HG03025 (cell line): Measurements from ENCODE around the gene MYO10.

Source experiments
- ATAC-seq: cut with Tn5 transposase; IDR thresholded peaks from one replicate; pipeline ENCODE4 v1.9.1; 2021; ENCODE audit warnings: mild to moderate bottlenecking, moderate library complexity; ENCODE audit not compliant: unreplicated experiment, low FRiP score

Gene MYO10

GRCh38 chr5:16944816-16945562 is 8.9 kb upstream of the MYO10 start:
- no peak for ATAC-seq

- no peak for ATAC-seq
Observed at GRCh38 chr5:16943846-16944678, 8.0 kb upstream of the MYO10 start.

GRCh38 chr5:16937503-16938161 is 1.5 kb upstream of the MYO10 start:
- ATAC-seq: no peak

GRCh38 chr5:16936989-16937438 is 926 bp upstream of the MYO10 start:
- no peak for ATAC-seq

- no peak for ATAC-seq
Observed at GRCh38 chr5:16935231-16936149, 598 bp downstream of the MYO10 start.

- ATAC-seq: no peak
Observed at GRCh38 chr5:16934677-16935153, 1.4 kb downstream of the MYO10 start.

- ATAC-seq: no peak
Observed at GRCh38 chr5:16934123-16934522, 2.0 kb downstream of the MYO10 start.

- ATAC-seq: no peak
Observed at GRCh38 chr5:16933337-16933736, 2.8 kb downstream of the MYO10 start.

- no peak for ATAC-seq
Observed at GRCh38 chr5:16932401-16932800, 3.7 kb downstream of the MYO10 start.

- ATAC-seq: no peak
Observed at GRCh38 chr5:16931334-16932110, 4.6 kb downstream of the MYO10 start.

- ATAC-seq: no peak
Observed at GRCh38 chr5:16930496-16930895, 5.6 kb downstream of the MYO10 start.

- ATAC-seq: no peak
Observed at GRCh38 chr5:16929831-16930230, 6.3 kb downstream of the MYO10 start.

- no peak for ATAC-seq
Observed at GRCh38 chr5:16929347-16929746, 6.7 kb downstream of the MYO10 start.

GRCh38 chr5:16927613-16928012 is 8.5 kb downstream of the MYO10 start:
- no peak for ATAC-seq

GRCh38 chr5:16926417-16926816 is 9.7 kb downstream of the MYO10 start:
- no peak for ATAC-seq

- ATAC-seq: no peak
Observed at GRCh38 chr5:16924206-16924605, 11.9 kb downstream of the MYO10 start.

- no peak for ATAC-seq
Observed at GRCh38 chr5:16922430-16922829, 13.7 kb downstream of the MYO10 start.

- ATAC-seq: no peak
Observed at GRCh38 chr5:16921211-16921610, 14.9 kb downstream of the MYO10 start.

GRCh38 chr5:16920109-16920816 is 15.8 kb downstream of the MYO10 start:
- ATAC-seq: no peak
